Measurements from ENCODE around the gene DUS3L.

The DUS3L gene

GRCh38 chr19:5788422-5788821 lies 2.5 kb downstream of the DUS3L start:
- no peak overlapping the region for H3K4me2 ChIP-seq (ENCODE audit: low read length)
- peaks cover 12% of the 10 kb centered on the region for H3K36me3 ChIP-seq (ENCODE audit: control insufficient read depth, insufficient read depth, low read length)
- no peak overlapping the region for H4K8ac ChIP-seq (ENCODE audit: low read depth, low read length)
- no peak overlapping the region for H3K4me3 ChIP-seq (ENCODE audit: low read length)
- no peak overlapping the region for H4K5ac ChIP-seq (ENCODE audit: low read length)
- H2AK5ac ChIP-seq (ENCODE audit: low read length) = no peak overlapping the region
- H3K18ac ChIP-seq (ENCODE audit: low read length) = no peak overlapping the region
- DNase-seq = no peak
- no peak overlapping the region for H2BK15ac ChIP-seq (replicated peaks; ENCODE audit: low read depth)
- no peak overlapping the region for H2BK120ac ChIP-seq (ENCODE audit: low read depth, low read length)
- H3K23ac ChIP-seq (ENCODE audit: low read length) = no peak overlapping the region
- no peak overlapping the region for H3K9ac ChIP-seq (ENCODE audit: low read length)
- H3K56ac ChIP-seq (ENCODE audit: low read length) = no peak overlapping the region
- no peaks in the 10 kb centered on the region for H3K27me3 ChIP-seq (ENCODE audit: insufficient read depth, low read length, poor library complexity)
- no peak overlapping the region for H3K4ac ChIP-seq (ENCODE audit: low read depth, low read length)
- H3K79me1 ChIP-seq (ENCODE audit: low read length) = peaks cover 4% of the 10 kb centered on the region
- no peak overlapping the region for H3K27ac ChIP-seq (ENCODE audit: low read depth, low read length)
- no CpG with 5 or more reads among the region's 5 CpGs for WGBS (ENCODE audit: extremely low coverage, insufficient coverage, low lambda C conversion rate)
- H3K79me2 ChIP-seq (ENCODE audit: control insufficient read depth, insufficient read depth, low read length) = peaks cover 2% of the 10 kb centered on the region
- H3K4me1 ChIP-seq (ENCODE audit: control insufficient read depth, low read depth, low read length) = peaks cover 2% of the 10 kb centered on the region
- H2BK5ac ChIP-seq (ENCODE audit: low read length) = no peak overlapping the region

- H4K8ac ChIP-seq (ENCODE audit: low read depth, low read length) = no peak overlapping the region
These were observed 3.4 kb downstream of the DUS3L start for GRCh38 chr19:5787409-5788182.

GRCh38 chr19:5786593-5787408 lies 4.2 kb downstream of the DUS3L start:
- no peak overlapping the region for H3K18ac ChIP-seq (ENCODE audit: low read length)
- WGBS (ENCODE audit: extremely low coverage, insufficient coverage, low lambda C conversion rate) = no CpG with 5 or more reads among the region's 44 CpGs
- peaks cover 4% of the 10 kb centered on the region for H3K79me1 ChIP-seq (ENCODE audit: low read length)

More at GRCh38 chr19:5787409-5788182, 3.4 kb downstream of the DUS3L start:
- Histone ChIP-seq H3K4me2 (ENCODE audit: low read length) (no peak overlapping the region), H3K18ac (ENCODE audit: low read length) (no peak overlapping the region), H3K27me3 (ENCODE audit: insufficient read depth, low read length, poor library complexity) (no peaks in the 10 kb centered on the region), H3K4ac (ENCODE audit: low read depth, low read length) (no peak overlapping the region), H2BK5ac (ENCODE audit: low read length) (no peak overlapping the region), H2BK15ac (replicated peaks; ENCODE audit: low read depth) (no peak overlapping the region), H3K4me3 (ENCODE audit: low read length) (no peak overlapping the region), H3K36me3 (ENCODE audit: control insufficient read depth, insufficient read depth, low read length) (peaks cover 12% of the 10 kb centered on the region), H3K4me1 (ENCODE audit: control insufficient read depth, low read depth, low read length) (peaks cover 2% of the 10 kb centered on the region), H4K5ac (ENCODE audit: low read length) (no peak overlapping the region), H3K23ac (ENCODE audit: low read length) (no peak overlapping the region), H3K27ac (ENCODE audit: low read depth, low read length) (no peak overlapping the region), H2AK5ac (ENCODE audit: low read length) (no peak overlapping the region), H3K79me1 (ENCODE audit: low read length) (peaks cover 4% of the 10 kb centered on the region), H3K56ac (ENCODE audit: low read length) (no peak overlapping the region), H3K9ac (ENCODE audit: low read length) (no peak overlapping the region), H3K79me2 (ENCODE audit: control insufficient read depth, insufficient read depth, low read length) (peaks cover 2% of the 10 kb centered on the region), H2BK120ac (ENCODE audit: low read depth, low read length) (no peak overlapping the region)
- no CpG with 5 or more reads among the region's 39 CpGs for WGBS (ENCODE audit: extremely low coverage, insufficient coverage, low lambda C conversion rate)
- no peak for DNase-seq

GRCh38 chr19:5785423-5785822 lies 5.5 kb downstream of the DUS3L start:
- Histone ChIP-seq H3K9ac (ENCODE audit: low read length) (no peak overlapping the region), H3K4me1 (ENCODE audit: control insufficient read depth, low read depth, low read length) (peaks cover 2% of the 10 kb centered on the region), H2BK15ac (replicated peaks; ENCODE audit: low read depth) (no peak overlapping the region), H3K79me1 (ENCODE audit: low read length) (peaks cover 4% of the 10 kb centered on the region), H3K4me2 (ENCODE audit: low read length) (no peak overlapping the region), H3K23ac (ENCODE audit: low read length) (no peak overlapping the region), H3K4me3 (ENCODE audit: low read length) (no peak overlapping the region), H4K5ac (ENCODE audit: low read length) (no peak overlapping the region), H3K18ac (ENCODE audit: low read length) (no peak overlapping the region), H3K79me2 (ENCODE audit: control insufficient read depth, insufficient read depth, low read length) (peaks cover 2% of the 10 kb centered on the region), H3K27me3 (ENCODE audit: insufficient read depth, low read length, poor library complexity) (no peaks in the 10 kb centered on the region), H3K27ac (ENCODE audit: low read depth, low read length) (no peak overlapping the region), H3K36me3 (ENCODE audit: control insufficient read depth, insufficient read depth, low read length) (peaks cover 12% of the 10 kb centered on the region), H2BK5ac (ENCODE audit: low read length) (no peak overlapping the region), H2BK120ac (ENCODE audit: low read depth, low read length) (no peak overlapping the region), H3K4ac (ENCODE audit: low read depth, low read length) (no peak overlapping the region), H2AK5ac (ENCODE audit: low read length) (no peak overlapping the region), H3K56ac (ENCODE audit: low read length) (no peak overlapping the region), H4K8ac (ENCODE audit: low read depth, low read length) (no peak overlapping the region)
- no peak for DNase-seq
- no CpG with 5 or more reads among the region's 37 CpGs for WGBS (ENCODE audit: extremely low coverage, insufficient coverage, low lambda C conversion rate)

More at GRCh38 chr19:5786593-5787408, 4.2 kb downstream of the DUS3L start:
- H3K4me3 ChIP-seq (ENCODE audit: low read length) = no peak overlapping the region
- no peak overlapping the region for H3K9ac ChIP-seq (ENCODE audit: low read length)
- no peak overlapping the region for H3K23ac ChIP-seq (ENCODE audit: low read length)
- H3K27me3 ChIP-seq (ENCODE audit: insufficient read depth, low read length, poor library complexity) = no peaks in the 10 kb centered on the region
- no peak overlapping the region for H3K4ac ChIP-seq (ENCODE audit: low read depth, low read length)
- DNase-seq = no peak
- no peak overlapping the region for H4K8ac ChIP-seq (ENCODE audit: low read depth, low read length)
- no peak overlapping the region for H3K56ac ChIP-seq (ENCODE audit: low read length)
- no peak overlapping the region for H3K4me2 ChIP-seq (ENCODE audit: low read length)
- H2BK5ac ChIP-seq (ENCODE audit: low read length) = no peak overlapping the region
- peaks cover 2% of the 10 kb centered on the region for H3K4me1 ChIP-seq (ENCODE audit: control insufficient read depth, low read depth, low read length)
- no peak overlapping the region for H3K27ac ChIP-seq (ENCODE audit: low read depth, low read length)
- H2BK15ac ChIP-seq (replicated peaks; ENCODE audit: low read depth) = no peak overlapping the region
- H3K36me3 ChIP-seq (ENCODE audit: control insufficient read depth, insufficient read depth, low read length) = peaks cover 12% of the 10 kb centered on the region
- peaks cover 2% of the 10 kb centered on the region for H3K79me2 ChIP-seq (ENCODE audit: control insufficient read depth, insufficient read depth, low read length)
- no peak overlapping the region for H2BK120ac ChIP-seq (ENCODE audit: low read depth, low read length)
- H4K5ac ChIP-seq (ENCODE audit: low read length) = no peak overlapping the region
- no peak overlapping the region for H2AK5ac ChIP-seq (ENCODE audit: low read length)

GRCh38 chr19:5784581-5785147 lies 6.3 kb downstream of the DUS3L start, which contains the start of gene PRR22:
Gene PRR22, minus strand, starts transcription at chr19:5784746. Its CDS starts 86 bp downstream, at chr19:5784660.
- H4K5ac ChIP-seq (ENCODE audit: low read length) = no peak within 1 kb of the TSS
- H3K79me1 ChIP-seq (ENCODE audit: low read length) = no peaks in the 10 kb centered on the region
- H3K4ac ChIP-seq (ENCODE audit: low read depth, low read length) = no peak within 1 kb of the TSS
- H2BK15ac ChIP-seq (replicated peaks; ENCODE audit: low read depth) = no peak within 1 kb of the TSS
- H3K4me3 ChIP-seq (ENCODE audit: low read length) = no peak within 1 kb of the TSS
- H3K4me1 ChIP-seq (ENCODE audit: control insufficient read depth, low read depth, low read length) = no peaks in the 10 kb centered on the region
- no peaks in the 10 kb centered on the region for H3K27me3 ChIP-seq (ENCODE audit: insufficient read depth, low read length, poor library complexity)
- no peak within 1 kb of the TSS for H3K56ac ChIP-seq (ENCODE audit: low read length)
- no peak within 1 kb of the TSS for H4K8ac ChIP-seq (ENCODE audit: low read depth, low read length)
- H3K18ac ChIP-seq (ENCODE audit: low read length) = no peak within 1 kb of the TSS
- H3K23ac ChIP-seq (ENCODE audit: low read length) = no peak within 1 kb of the TSS
- no peaks in the 10 kb centered on the region for H3K79me2 ChIP-seq (ENCODE audit: control insufficient read depth, insufficient read depth, low read length)
- no peak within 1 kb of the TSS for H2BK120ac ChIP-seq (ENCODE audit: low read depth, low read length)
- no peak for DNase-seq
- no peak within 1 kb of the TSS for H2BK5ac ChIP-seq (ENCODE audit: low read length)
- WGBS (ENCODE audit: extremely low coverage, insufficient coverage, low lambda C conversion rate) = no CpG with 5 or more reads among the region's 15 CpGs
- no peak within 1 kb of the TSS for H3K27ac ChIP-seq (ENCODE audit: low read depth, low read length)
- H2AK5ac ChIP-seq (ENCODE audit: low read length) = no peak within 1 kb of the TSS
- no peak within 1 kb of the TSS for H3K9ac ChIP-seq (ENCODE audit: low read length)
- no peak within 1 kb of the TSS for H3K4me2 ChIP-seq (ENCODE audit: low read length)
- peaks cover 12% of the 10 kb centered on the region for H3K36me3 ChIP-seq (ENCODE audit: control insufficient read depth, insufficient read depth, low read length)
